Kidney tubule cell (primary cell): Measurements from ENCODE around the gene CES2.
"Not testable (repeated sequence)": the region's sequence is repeated elsewhere in the genome, so short reads cannot be mapped to it uniquely, and the experiment has no call there.

ENCODE experiments used
- DNase-seq: peaks from one replicate; pipeline ENCODE4 v3.0.0-alpha.2; 2018; ENCODE audit warnings: low spot score

CES2 gene

GRCh38 chr16:66953462-66954096 is 18.3 kb downstream of the CES2 start:
- no peak for DNase-seq

GRCh38 chr16:66954097-66954659 is 18.9 kb downstream of the CES2 start:
- peak; percentile 78 for DNase-seq

GRCh38 chr16:66955363-66956153 is 20.2 kb downstream of the CES2 start:
- DNase-seq: not testable (repeated sequence)

- not testable (repeated sequence) for DNase-seq
These were observed 20.8 kb downstream of the CES2 start for GRCh38 chr16:66956154-66956457.

GRCh38 chr16:66958857-66959703 is 23.8 kb downstream of the CES2 start:
- DNase-seq: no peak

- no peak for DNase-seq
These were observed 24.4 kb downstream of the CES2 start for GRCh38 chr16:66959704-66960161.

- no peak for DNase-seq
These were observed 25.0 kb downstream of the CES2 start for GRCh38 chr16:66960270-66960669.

- peak; percentile 81 for DNase-seq
These were observed 25.9 kb downstream of the CES2 start, which contains the start of gene CES3 for GRCh38 chr16:66961065-66961744. CES3 (plus strand) TSS chr16:66961266; CDS start chr16:66961308, 42 bp downstream.

- peak; percentile 26 for DNase-seq
These were observed 26.6 kb downstream of the CES2 start for GRCh38 chr16:66961914-66962313.

- no peak for DNase-seq
These were observed 28.7 kb downstream of the CES2 start for GRCh38 chr16:66964049-66964448.

- DNase-seq: peak; percentile 38
These were observed 33.5 kb downstream of the CES2 start for GRCh38 chr16:66968847-66969246.

GRCh38 chr16:66970775-66971720 is 35.7 kb downstream of the CES2 start:
- DNase-seq: peak; percentile 91

- no peak for DNase-seq
These were observed 37.7 kb downstream of the CES2 start for GRCh38 chr16:66972983-66973382.

GRCh38 chr16:66973716-66974115 is 38.4 kb downstream of the CES2 start:
- DNase-seq: no peak

- not testable (repeated sequence) for DNase-seq
These were observed 39.0 kb downstream of the CES2 start for GRCh38 chr16:66974156-66974931.

- DNase-seq: not testable (repeated sequence)
These were observed 39.6 kb downstream of the CES2 start for GRCh38 chr16:66974932-66975246.

GRCh38 chr16:66975302-66975893 is 40.1 kb downstream of the CES2 start:
- no peak for DNase-seq

GRCh38 chr16:66976746-66977145 is 41.4 kb downstream of the CES2 start:
- peak; percentile 18 for DNase-seq

GRCh38 chr16:66977341-66978113 is 42.2 kb downstream of the CES2 start:
- DNase-seq: peak; percentile 83
